HepG2 (cell line): Measurements from ENCODE around the gene VGLL4. TPM values are rescaled to one million over a fixed set of nuclear protein-coding genes. Genes with fewer than 3 reads are reported as not detected.

ENCODE experiments used
- ATAC-seq: fragments of 200-7000 bp; cut with Tn5 transposase; 3 replicates; pipeline ENCODE4 v1.9.1; 2020; ENCODE audit warnings: mild to moderate bottlenecking, moderate library complexity
- BruUV-seq: library from RNA; stranded (reverse); fragments of 400-500 nt; replicated peaks from 2 replicates; lab custom pipeline; 2021; lab: Mats Ljungman, UMichigan
- CTCF ChIA-PET: fragments of 300-600 bp; formaldehyde crosslinking; extraction: SDS; loops from one replicate; lab custom pipeline; 2021; ENCODE audit warnings: low total read pairs, inconsistent platforms, low intra/inter-chr PET ratio; lab: Yijun Ruan, JAX
- POLR2A ChIA-PET: fragments of 350-600 bp; sonication (Branson Sonifier 250); formaldehyde crosslinking; loops from one replicate; lab custom pipeline; 2020; ENCODE audit warnings: antibody characterized with exemption, inconsistent platforms; lab: Yijun Ruan, JAX
- DNase-seq: peaks from one replicate; pipeline ENCODE4 v3.0.0-alpha.2; 2015; ENCODE audit warnings: low spot score
- FAIRE-seq: peaks from 3 replicates; lab custom pipeline; 2011; peaks lifted over from hg19 to GRCh38; lab: Jason Lieb, UNC
- H2AFZ ChIP-seq: one replicate; pipeline ENCODE4 v1.6.1; 2011; ENCODE audit warnings: low read length, inconsistent platforms
- H3K27ac ChIP-seq: fragments of 300-600 bp; 3 replicates; pipeline ENCODE4 v1.8.0; 2011; ENCODE audit warnings: mixed run types, mild to moderate bottlenecking, mixed read lengths, low read length, inconsistent platforms; ENCODE audit not compliant: insufficient read depth; ENCODE audit errors: extremely low read length
- H3K27me3 ChIP-seq, 2 experiments: fragments of 200-600 bp in 1 of 2; 2 replicates in 1 of 2; 3 replicates in 1 of 2; pipeline versions ENCODE4 v1.6.0 to v1.8.0; 2011; ENCODE audit warnings: low read length in 2 of 2, mild to moderate bottlenecking in 2 of 2, moderate library complexity in 2 of 2, inconsistent platforms in 1 of 2; ENCODE audit not compliant: insufficient read depth in 2 of 2, control insufficient read depth in 1 of 2
- H3K36me3 ChIP-seq, 2 experiments: fragments of 200-600 bp in 1 of 2; replicated peaks in 1 of 2; 2 replicates in 1 of 2; 3 replicates in 1 of 2; pipeline versions ENCODE4 v1.5.1 to v1.8.0; 2011; ENCODE audit warnings: low read length in 2 of 2, inconsistent platforms in 1 of 2; ENCODE audit not compliant: insufficient read depth in 2 of 2, control insufficient read depth in 1 of 2
- H3K4me1 ChIP-seq: 2 replicates; pipeline ENCODE4 v1.5.1; 2012; ENCODE audit warnings: low read length, inconsistent platforms; ENCODE audit not compliant: insufficient read depth
- H3K4me2 ChIP-seq: 2 replicates; pipeline ENCODE4 v1.6.0; 2011; ENCODE audit warnings: low read depth, low read length, inconsistent platforms
- H3K4me3 ChIP-seq, 3 experiments: fragments of 200-600 bp in 1 of 3; sonication (generic), shearing (Covaris generic) in 1 of 3; replicated peaks in 1 of 3; 2 replicates each; pipeline ENCODE4 v1.5.1; 2011 to 2016; ENCODE audit warnings: low read length in 3 of 3, inconsistent platforms in 2 of 3, low read depth in 2 of 3, mild to moderate bottlenecking in 2 of 3, control low read depth in 1 of 3, mixed read lengths in 1 of 3; ENCODE audit not compliant: insufficient read depth in 1 of 3
- H3K79me2 ChIP-seq: one replicate; pipeline ENCODE4 v1.6.1; 2011; ENCODE audit warnings: low read length, inconsistent platforms; ENCODE audit not compliant: insufficient read depth
- H3K9ac ChIP-seq: 2 replicates; pipeline ENCODE4 v1.6.0; 2011; ENCODE audit warnings: mild to moderate bottlenecking, low read depth, low read length, inconsistent platforms; ENCODE audit not compliant: insufficient read depth
- H3K9me3 ChIP-seq: 2 replicates; pipeline ENCODE4 v1.5.1; 2012; ENCODE audit warnings: mild to moderate bottlenecking, low read length
- H4K20me1 ChIP-seq: 2 replicates; pipeline ENCODE4 v1.6.0; 2011; ENCODE audit warnings: inconsistent platforms, mild to moderate bottlenecking, low read length, moderate library complexity; ENCODE audit not compliant: insufficient read depth
- CREB3 ChIP-seq: sonication (generic); formaldehyde crosslinking; IDR thresholded peaks from 2 replicates; pipeline ENCODE4 v1.5.0; 2020; ENCODE audit warnings: missing genetic modification reagents
- GPN1 ChIP-seq: sonication (generic); formaldehyde crosslinking; IDR thresholded peaks from 2 replicates; pipeline ENCODE4 v1.5.1; 2020; ENCODE audit warnings: missing genetic modification reagents, borderline replicate concordance
- STAT6 ChIP-seq: sonication (generic); formaldehyde crosslinking; IDR thresholded peaks from 2 replicates; pipeline ENCODE4 v1.4.0; 2020; ENCODE audit warnings: missing genetic modification reagents, mild to moderate bottlenecking, borderline replicate concordance
- ZNF235 ChIP-seq: sonication (generic); formaldehyde crosslinking; IDR thresholded peaks from 2 replicates; pipeline ENCODE4 v1.8.1; 2023; ENCODE audit warnings: mild to moderate bottlenecking, missing genetic modification reagents, borderline replicate concordance
- ZNF281 ChIP-seq: sonication (generic); formaldehyde crosslinking; IDR thresholded peaks from 2 replicates; pipeline ENCODE4 v1.4.0; 2020; ENCODE audit warnings: missing genetic modification reagents, borderline replicate concordance
- ZNF75D ChIP-seq: sonication (generic); formaldehyde crosslinking; IDR thresholded peaks from 2 replicates; pipeline ENCODE4 v1.8.1; 2023; ENCODE audit warnings: missing genetic modification reagents, mild to moderate bottlenecking, borderline replicate concordance
- WGBS: methylation state at CpG from one replicate; pipeline ENCODE4 v1.1.6; 2017; ENCODE audit warnings: low lambda C conversion rate; 5-methylcytosine and 5-hydroxymethylcytosine counted together
- in situ Hi-C: cut with HindIII; loops from 2 replicates; pipeline ENCODE4 v1.10.0; 2017; ENCODE audit warnings: low pct_unique_long_range_greater_than_20kb; ENCODE audit not compliant: extremely low pct_ligation_motif_present
- intact Hi-C: fragments of 100-400 bp; cut with micrococcal nuclease; formaldehyde crosslinking; loops from one replicate; pipeline ENCODE4 v1.10.0; 2022; ENCODE audit not compliant: unreplicated experiment
- polyA plus RNA-seq, 8 experiments: library from polyadenylated mRNA; depleted of rRNA in 3 of 8; stranded (reverse) in 7 of 8; unstranded in 1 of 8; fragments of >200 nt; fragmentation: Illumina TruSeq in 4 of 8; extraction: Trizol in 4 of 8; gene quantifications; 2 replicates each; pipeline versions ENCODE4 v1.2.1 to v1.2.3, GENCODE V29; 2011 to 2016; ENCODE audit warnings: low read depth in 4 of 8, missing spikeins in 1 of 8, mixed read lengths in 1 of 8; ENCODE audit not compliant: insufficient read depth in 1 of 8
- total RNA-seq, 5 experiments: library from RNA; depleted of rRNA; stranded (reverse); fragments of >200 nt; fragmentation: Illumina TruSeq; extraction: Trizol; gene quantifications; 2 replicates each; pipeline ENCODE4 v1.2.3, GENCODE V29; 2016; ENCODE audit warnings: low read depth in 1 of 5

The VGLL4 gene
- total and polyA plus RNA-seq, 2 of the 13 experiments (the other 11 are each of a cell fraction or from before 2014, with no cell fraction given): 23.2 to 39.0 TPM

- Histone ChIP-seq H3K4me3 (no peak overlapping the region), H3K27me3 (no peaks in the 10 kb centered on the region; a peak in 1 of 5 replicates), H3K9me3 (no peaks in the 10 kb centered on the region), H3K79me2 (peaks cover 34% of the 10 kb centered on the region), H3K4me1 (peaks cover 25% of the 10 kb centered on the region), H3K27ac (no peak overlapping the region), H3K4me2 (no peak overlapping the region), H3K9ac (no peak overlapping the region), H2AFZ (no peak overlapping the region), H3K36me3 (peaks cover 47 to 87% of the 10 kb centered on the region in 2 experiments; a peak in 4 of 5 replicates), H4K20me1 (peaks cover 16% of the 10 kb centered on the region; the same call in 1 of the 2 replicates)
- FAIRE-seq: no peak
- in situ Hi-C loops: no loop called here
- TF ChIP-seq ZNF75D (CRISPR knock-in tag) (no peak), CREB3 (no peak), ZNF235 (CRISPR knock-in tag) (no peak), STAT6 (no peak), ZNF281 (CRISPR knock-in tag) (no peak), GPN1 (no peak)
- BruUV-seq: no TSS peak
- 96% methylated on average over 2 of the region's 7 CpGs for WGBS
- ChIA-PET POLR2A (no interaction called here), CTCF (no interaction called here)
- ATAC-seq: no peak
- no peak for DNase-seq
- intact Hi-C loops: no loop called here
Measured at GRCh38 chr3:11563865-11564185, 79.9 kb downstream of the VGLL4 start.
